GM12878 (cell line): Measurements from ENCODE around the gene TMEM255B. TPM values are rescaled to one million over a fixed set of nuclear protein-coding genes. Genes with fewer than 3 reads are reported as not detected.

Experiments
- ATAC-seq: fragments of 200-7000 bp; cut with Tn5 transposase; 3 replicates; pipeline ENCODE4 v1.9.1; 2020; ENCODE audit warnings: mild to moderate bottlenecking, moderate library complexity
- BruUV-seq: library from RNA; stranded (reverse); fragments of 400-500 nt; replicated peaks from 2 replicates; lab custom pipeline; 2021; lab: Mats Ljungman, UMichigan
- CTCF ChIA-PET: fragments of 300-600 bp; sonication (Branson Sonifier 250); formaldehyde crosslinking; extraction: SDS; loops from one replicate; lab custom pipeline; 2021; ENCODE audit warnings: inconsistent platforms; lab: Yijun Ruan, JAX
- POLR2A ChIA-PET: fragments of 350-600 bp; formaldehyde crosslinking; extraction: SDS; loops from one replicate; lab custom pipeline; 2021; ENCODE audit warnings: inconsistent platforms; lab: Charles Lee
- RAD21 ChIA-PET: fragments of 300-600 bp; sonication (Branson Sonifier 250); formaldehyde crosslinking; loops from one replicate; lab custom pipeline; 2023; ENCODE audit warnings: antibody characterized with exemption; ENCODE audit not compliant: unreplicated experiment; lab: Charles Lee
- SMC1A ChIA-PET: fragments of 300-600 bp; sonication (Branson Sonifier 250); formaldehyde crosslinking; loops from one replicate; lab custom pipeline; 2023; ENCODE audit not compliant: unreplicated experiment, uncharacterized antibody; lab: Charles Lee
- DNase-seq: peaks from one replicate; pipeline ENCODE4 v3.0.0-alpha.2; 2011; ENCODE audit warnings: low read depth, low spot score
- FAIRE-seq: peaks from 3 replicates; lab custom pipeline; 2011; peaks lifted over from hg19 to GRCh38; lab: Jason Lieb, UNC
- H2AFZ ChIP-seq: 2 replicates; pipeline ENCODE4 v1.6.0; 2011; ENCODE audit warnings: low read depth, low read length, control low read depth; ENCODE audit not compliant: control insufficient read depth
- H3K27ac ChIP-seq: 2 replicates; pipeline ENCODE4 v1.5.1; 2011; ENCODE audit warnings: control low read depth; ENCODE audit not compliant: control insufficient read depth, insufficient read depth
- H3K27me3 ChIP-seq, 2 experiments: replicated peaks in 1 of 2; 2 replicates each; pipeline versions ENCODE4 v1.6.0 to v1.6.1; 2011; ENCODE audit warnings: low read length in 1 of 2; ENCODE audit not compliant: control insufficient read depth in 2 of 2, insufficient read depth in 2 of 2
- H3K36me3 ChIP-seq, 2 experiments: 2 replicates each; pipeline ENCODE4 v1.5.1; 2011; ENCODE audit warnings: low read length in 1 of 2; ENCODE audit not compliant: control insufficient read depth in 2 of 2, insufficient read depth in 2 of 2
- H3K4me1 ChIP-seq: 2 replicates; pipeline ENCODE4 v1.6.1; 2011; ENCODE audit warnings: mild to moderate bottlenecking, low read length, moderate library complexity, mixed read lengths; ENCODE audit not compliant: control insufficient read depth, insufficient read depth
- H3K4me2 ChIP-seq: 2 replicates; pipeline ENCODE4 v1.6.0; 2011; ENCODE audit warnings: control low read depth; ENCODE audit not compliant: control insufficient read depth, insufficient read depth
- H3K4me3 ChIP-seq: fragments of 200-600 bp; sonication (generic); 2 replicates; pipeline ENCODE4 v1.5.1; 2016
- H3K79me2 ChIP-seq: 2 replicates; pipeline ENCODE4 v1.6.0; 2011; ENCODE audit warnings: low read length; ENCODE audit not compliant: control insufficient read depth, insufficient read depth
- H3K9ac ChIP-seq: 2 replicates; pipeline ENCODE4 v1.8.0; 2011; ENCODE audit warnings: low read length, control low read depth, mixed read lengths; ENCODE audit not compliant: control insufficient read depth, insufficient read depth
- H3K9me3 ChIP-seq: replicated peaks from 3 replicates; pipeline ENCODE4 v1.5.1; 2011; ENCODE audit warnings: mild to moderate bottlenecking, low read length; ENCODE audit not compliant: control insufficient read depth, insufficient read depth
- H4K20me1 ChIP-seq: 2 replicates; pipeline ENCODE4 v1.6.0; 2011; ENCODE audit not compliant: control insufficient read depth, insufficient read depth
- BCL11A ChIP-seq: IDR thresholded peaks from 2 replicates; pipeline ENCODE4 v1.6.1; 2011; ENCODE audit warnings: low read depth, low read length
- BCL3 ChIP-seq: IDR thresholded peaks from 2 replicates; pipeline ENCODE4 v1.6.1; 2011; ENCODE audit warnings: borderline replicate concordance, low read depth, mild to moderate bottlenecking, moderate library complexity, low read length; ENCODE audit not compliant: insufficient read depth, poor library complexity, severe bottlenecking
- BMI1 ChIP-seq: fragments of 450-650 bp; IDR thresholded peaks from 2 replicates; pipeline ENCODE4 v1.6.1; 2016; ENCODE audit warnings: mild to moderate bottlenecking, moderate library complexity, borderline replicate concordance
- CEBPB ChIP-seq, 2 experiments: fragments of 150-350 bp in 1 of 2; IDR thresholded peaks; 2 replicates each; pipeline ENCODE4 v1.6.1; 2012 to 2014; ENCODE audit warnings: low read depth in 2 of 2, low read length in 2 of 2, borderline replicate concordance in 1 of 2, inconsistent platforms in 1 of 2
- FOS ChIP-seq: IDR thresholded peaks from 3 replicates; pipeline ENCODE4 v1.6.1; 2011; ENCODE audit warnings: borderline replicate concordance; ENCODE audit not compliant: insufficient read length; ENCODE audit errors: extremely low read depth
- FOXK2 ChIP-seq: fragments of 450-650 bp; IDR thresholded peaks from 2 replicates; pipeline ENCODE4 v1.6.1; 2017; ENCODE audit warnings: mild to moderate bottlenecking, moderate library complexity
- GABPA ChIP-seq: IDR thresholded peaks from 2 replicates; pipeline ENCODE4 v1.6.1; 2014; ENCODE audit warnings: antibody characterized with exemption, low read depth, mild to moderate bottlenecking, inconsistent platforms
- HDAC6 ChIP-seq: fragments of 200-600 bp; sonication (generic); IDR thresholded peaks from one replicate; pipeline ENCODE4 v1.8.0; 2017; ENCODE audit warnings: antibody characterized with exemption; ENCODE audit not compliant: unreplicated experiment
- JUNB ChIP-seq: IDR thresholded peaks from 2 replicates; pipeline ENCODE4 v1.6.1; 2016; ENCODE audit warnings: antibody characterized with exemption, mild to moderate bottlenecking
- JUND ChIP-seq: IDR thresholded peaks from 2 replicates; pipeline ENCODE4 v1.6.1; 2012; ENCODE audit warnings: low read depth, mild to moderate bottlenecking, low read length, improper control_type of control experiment, moderate library complexity
- LARP7 ChIP-seq: fragments of 450-650 bp; IDR thresholded peaks from 2 replicates; pipeline ENCODE4 v1.6.1; 2017; ENCODE audit warnings: mild to moderate bottlenecking
- MEF2B ChIP-seq: fragments of 450-650 bp; IDR thresholded peaks from 2 replicates; pipeline ENCODE4 v1.6.1; 2018; ENCODE audit warnings: mild to moderate bottlenecking, moderate library complexity; ENCODE audit not compliant: partially characterized antibody, poor library complexity, severe bottlenecking
- RAD21 ChIP-seq: IDR thresholded peaks from 2 replicates; pipeline ENCODE4 v1.6.1; 2011; ENCODE audit warnings: mild to moderate bottlenecking, low read depth, low read length, moderate library complexity; ENCODE audit not compliant: insufficient read depth
- RAD51 ChIP-seq: fragments of 450-650 bp; IDR thresholded peaks from 2 replicates; pipeline ENCODE4 v1.6.1; 2016; ENCODE audit warnings: moderate library complexity, mild to moderate bottlenecking, inconsistent platforms
- RUNX3 ChIP-seq: IDR thresholded peaks from 2 replicates; pipeline ENCODE4 v1.6.1; 2012; ENCODE audit warnings: low read length, inconsistent platforms
- YBX1 ChIP-seq: fragments of 450-650 bp; IDR thresholded peaks from 2 replicates; pipeline ENCODE4 v1.6.1; 2016; ENCODE audit warnings: antibody characterized with exemption
- ZNF24 ChIP-seq: fragments of 450-650 bp; IDR thresholded peaks from 2 replicates; pipeline ENCODE4 v1.6.1; 2017; ENCODE audit warnings: antibody characterized with exemption, mild to moderate bottlenecking
- ZNF622 ChIP-seq: fragments of 450-650 bp; IDR thresholded peaks from 2 replicates; pipeline ENCODE4 v1.6.1; 2017; ENCODE audit warnings: mild to moderate bottlenecking, inconsistent platforms
- WGBS: methylation state at CpG from one replicate; pipeline ENCODE4 v1.1.6; 2016; ENCODE audit warnings: low lambda C conversion rate; ENCODE audit not compliant: insufficient replicate concordance, insufficient coverage; ENCODE audit errors: missing lambda C conversion rate; 5-methylcytosine and 5-hydroxymethylcytosine counted together
- in situ Hi-C: fragments of 300-500 bp; cut with MboI; formaldehyde crosslinking; loops from 9 replicates; pipeline ENCODE4 v1.14.3; 2018; ENCODE audit warnings: mixed read lengths
- intact Hi-C: fragments of 100-400 bp; cut with micrococcal nuclease; formaldehyde crosslinking; loops from one replicate; pipeline ENCODE4 v1.14.2; 2022; ENCODE audit not compliant: unreplicated experiment
- polyA plus RNA-seq, 11 experiments: library from polyadenylated mRNA; depleted of rRNA in 4 of 11; unstranded in 6 of 11; stranded (reverse) in 5 of 11; fragments of >200 nt; fragmentation: Nextera tagmentation in 4 of 11; fragmentation: Illumina TruSeq in 1 of 11; extraction: Ambion mirVana in 4 of 11; extraction: Trizol in 1 of 11; gene quantifications; 1 replicate in 1 of 11; 2 replicates in 10 of 11; pipeline versions ENCODE4 v1.2.1 to v1.2.3, GENCODE V29; 2011 to 2016; ENCODE audit warnings: inconsistent platforms in 2 of 11, missing spikeins in 2 of 11, low read depth in 1 of 11
- total RNA-seq, 4 experiments: library from RNA; depleted of rRNA in 3 of 4; stranded (reverse); fragments of >200 nt in 3 of 4; fragmentation: Illumina TruSeq in 1 of 4; extraction: Trizol in 1 of 4; gene quantifications; 2 replicates each; pipeline versions ENCODE4 v1.2.1 to v1.2.3, GENCODE V29; 2013 to 2021
- TF ChIP-seq, protein P1 (sequence below): fragments of 450-650 bp; IDR thresholded peaks from 2 replicates; pipeline ENCODE4 v1.6.1; 2017; ENCODE audit warnings: mild to moderate bottlenecking
- TF ChIP-seq, protein P2 (sequence below): IDR thresholded peaks from 2 replicates; pipeline ENCODE4 v1.6.1; 2012; ENCODE audit warnings: low read depth, low read length, improper control_type of control experiment

The TMEM255B gene
- total and polyA plus RNA-seq, 10 of the 15 experiments (the other 5 are each of a cell fraction or from before 2014, with no cell fraction given), result 0.04 to 0.62 (median 0.13) TPM; not detected in 3

DNA sequence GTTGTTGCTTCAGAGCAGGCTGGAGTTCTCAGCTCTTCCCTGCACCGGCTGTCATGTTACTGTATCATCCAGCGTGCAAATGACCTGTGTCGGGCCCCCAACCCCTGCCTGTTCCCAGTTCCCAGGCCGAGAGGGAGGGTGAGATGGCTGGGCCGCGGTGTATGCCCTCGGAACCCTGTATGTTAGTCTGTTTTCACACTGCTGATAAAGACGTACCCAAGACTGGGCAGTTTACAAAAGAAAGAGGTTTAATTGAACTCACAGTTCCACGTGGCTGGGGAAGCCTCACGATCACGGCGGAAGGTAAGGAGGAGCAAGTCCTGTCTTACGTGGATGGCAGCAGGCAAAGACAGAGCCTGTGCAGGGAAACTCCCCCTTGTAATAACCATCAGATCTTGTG lies 10.9 kb downstream of the TMEM255B start:
- Histone ChIP-seq H4K20me1 (no peaks in the 10 kb centered on the region), H3K4me2 (no peak overlapping the region), H3K27me3 (no peaks in the 10 kb centered on the region; a peak in 1 of 4 replicates), H3K79me2 (no peaks in the 10 kb centered on the region), H3K36me3 (no peaks in the 10 kb centered on the region), H2AFZ (no peak overlapping the region), H3K9ac (no peak overlapping the region), H3K9me3 (no peaks in the 10 kb centered on the region), H3K4me1 (no peaks in the 10 kb centered on the region), H3K4me3 (no peak overlapping the region), H3K27ac (no peak overlapping the region)
- FAIRE-seq, result no peak
- WGBS, result 58% methylated on average over 13 of the region's 13 CpGs
- no peak for TF ChIP-seq GABPA
- no peak for TF ChIP-seq BMI1
- TF ChIP-seq RAD21, result no peak
- no peak for TF ChIP-seq HDAC6
- TF ChIP-seq JUND, result no peak
- no peak for TF ChIP-seq RUNX3
- TF ChIP-seq YBX1, result no peak
- TF ChIP-seq, protein P1, sequence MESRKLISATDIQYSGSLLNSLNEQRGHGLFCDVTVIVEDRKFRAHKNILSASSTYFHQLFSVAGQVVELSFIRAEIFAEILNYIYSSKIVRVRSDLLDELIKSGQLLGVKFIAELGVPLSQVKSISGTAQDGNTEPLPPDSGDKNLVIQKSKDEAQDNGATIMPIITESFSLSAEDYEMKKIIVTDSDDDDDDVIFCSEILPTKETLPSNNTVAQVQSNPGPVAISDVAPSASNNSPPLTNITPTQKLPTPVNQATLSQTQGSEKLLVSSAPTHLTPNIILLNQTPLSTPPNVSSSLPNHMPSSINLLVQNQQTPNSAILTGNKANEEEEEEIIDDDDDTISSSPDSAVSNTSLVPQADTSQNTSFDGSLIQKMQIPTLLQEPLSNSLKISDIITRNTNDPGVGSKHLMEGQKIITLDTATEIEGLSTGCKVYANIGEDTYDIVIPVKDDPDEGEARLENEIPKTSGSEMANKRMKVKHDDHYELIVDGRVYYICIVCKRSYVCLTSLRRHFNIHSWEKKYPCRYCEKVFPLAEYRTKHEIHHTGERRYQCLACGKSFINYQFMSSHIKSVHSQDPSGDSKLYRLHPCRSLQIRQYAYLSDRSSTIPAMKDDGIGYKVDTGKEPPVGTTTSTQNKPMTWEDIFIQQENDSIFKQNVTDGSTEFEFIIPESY, result no peak
- TF ChIP-seq MEF2B, result no peak
- TF ChIP-seq CEBPB (IDR thresholded peaks at IDR 0.05; ENCODE audit: borderline replicate concordance in 1 of 2, low read depth in 2 of 2, low read length in 2 of 2), result no peak
- TF ChIP-seq BCL3, result no peak
- no peak for TF ChIP-seq ZNF622
- TF ChIP-seq RAD51, result no peak
- TF ChIP-seq ZNF24, result no peak
- TF ChIP-seq, protein P2, sequence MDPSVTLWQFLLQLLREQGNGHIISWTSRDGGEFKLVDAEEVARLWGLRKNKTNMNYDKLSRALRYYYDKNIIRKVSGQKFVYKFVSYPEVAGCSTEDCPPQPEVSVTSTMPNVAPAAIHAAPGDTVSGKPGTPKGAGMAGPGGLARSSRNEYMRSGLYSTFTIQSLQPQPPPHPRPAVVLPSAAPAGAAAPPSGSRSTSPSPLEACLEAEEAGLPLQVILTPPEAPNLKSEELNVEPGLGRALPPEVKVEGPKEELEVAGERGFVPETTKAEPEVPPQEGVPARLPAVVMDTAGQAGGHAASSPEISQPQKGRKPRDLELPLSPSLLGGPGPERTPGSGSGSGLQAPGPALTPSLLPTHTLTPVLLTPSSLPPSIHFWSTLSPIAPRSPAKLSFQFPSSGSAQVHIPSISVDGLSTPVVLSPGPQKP, result no peak
- TF ChIP-seq JUNB, result no peak
- TF ChIP-seq BCL11A, result no peak
- no peak for TF ChIP-seq LARP7
- TF ChIP-seq FOS, result no peak
- TF ChIP-seq FOXK2, result no peak
- ChIA-PET RAD21 (no interaction called here), POLR2A (no interaction called here), CTCF (no interaction called here), SMC1A (no interaction called here)
- ATAC-seq, result no peak
- in situ Hi-C loops (no loop called here), intact Hi-C loops (no loop called here)
- no peak for DNase-seq
- BruUV-seq, result no TSS peak
